HG03135 (cell line): ENCODE results near the gene ACSF2.
A peak's percentile ranks its signal among the peaks of the same experiment; 100 is the strongest.

Experiments used
- ATAC-seq: cut with Tn5 transposase; IDR thresholded peaks from one replicate; pipeline ENCODE4 v1.9.1; 2021; ENCODE audit warnings: mild to moderate bottlenecking, moderate library complexity; ENCODE audit not compliant: unreplicated experiment

The ACSF2 gene

GRCh38 chr17:50476545-50477315, 50.7 kb downstream of the ACSF2 start:
- ATAC-seq, result no peak

DNA sequence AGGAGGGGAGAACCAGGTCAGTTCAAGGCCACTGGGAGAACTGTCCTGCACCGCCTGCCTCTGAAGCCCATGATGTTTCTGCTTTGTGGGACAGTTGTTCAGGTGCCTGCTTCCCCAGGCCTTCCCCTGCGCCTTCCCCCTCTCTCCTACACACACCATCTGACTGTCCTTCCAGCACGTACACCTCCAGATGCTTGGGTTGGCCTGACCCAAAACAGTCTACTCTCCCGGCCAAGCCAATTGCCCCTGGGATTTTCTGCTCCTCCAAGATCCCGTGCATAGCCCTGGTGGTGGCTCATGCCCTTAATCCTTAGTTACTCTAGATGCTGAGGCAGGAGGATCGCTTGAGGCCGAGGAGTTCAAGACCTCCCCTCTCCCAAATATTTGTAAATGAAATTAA, 52.0 kb downstream of the ACSF2 start:
- no peak for ATAC-seq

- peak; percentile 85 for ATAC-seq
Observed at GRCh38 chr17:50478391-50479381, 52.7 kb downstream of the ACSF2 start, which contains the start of gene RSAD1. Gene RSAD1 (plus strand): TSS chr17:50478860. CDS start chr17:50478885, 25 bp downstream.

DNA sequence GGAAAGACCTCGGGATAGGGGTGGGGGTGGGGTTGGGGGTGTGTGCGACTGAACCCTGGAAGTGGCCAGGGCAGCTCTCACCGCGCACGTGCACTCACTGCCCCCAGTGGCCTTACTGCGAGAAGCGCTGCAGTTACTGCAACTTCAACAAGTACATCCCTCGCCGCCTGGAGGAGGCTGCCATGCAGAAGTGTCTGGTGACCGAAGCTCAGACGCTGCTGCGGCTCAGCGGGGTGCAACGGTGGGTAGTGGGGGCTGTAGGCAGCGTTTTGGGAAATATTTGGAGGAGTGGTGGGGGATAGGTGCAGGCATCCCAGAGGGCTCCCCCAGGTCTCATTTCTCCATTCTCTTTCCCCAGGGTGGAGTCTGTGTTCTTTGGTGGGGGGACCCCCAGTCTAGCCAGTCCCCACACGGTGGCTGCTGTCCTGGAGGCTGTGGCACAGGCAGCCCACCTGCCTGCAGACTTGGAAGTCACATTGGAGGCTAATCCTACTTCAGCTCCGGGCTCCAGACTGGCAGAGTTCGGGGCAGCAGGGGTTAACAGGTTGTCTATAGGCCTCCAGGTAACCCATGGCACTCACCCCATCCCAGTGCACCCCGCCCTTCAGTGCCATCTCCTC, 53.6 kb downstream of the ACSF2 start:
- no peak for ATAC-seq

GRCh38 chr17:50480142-50480764, 54.2 kb downstream of the ACSF2 start:
- no peak for ATAC-seq

DNA sequence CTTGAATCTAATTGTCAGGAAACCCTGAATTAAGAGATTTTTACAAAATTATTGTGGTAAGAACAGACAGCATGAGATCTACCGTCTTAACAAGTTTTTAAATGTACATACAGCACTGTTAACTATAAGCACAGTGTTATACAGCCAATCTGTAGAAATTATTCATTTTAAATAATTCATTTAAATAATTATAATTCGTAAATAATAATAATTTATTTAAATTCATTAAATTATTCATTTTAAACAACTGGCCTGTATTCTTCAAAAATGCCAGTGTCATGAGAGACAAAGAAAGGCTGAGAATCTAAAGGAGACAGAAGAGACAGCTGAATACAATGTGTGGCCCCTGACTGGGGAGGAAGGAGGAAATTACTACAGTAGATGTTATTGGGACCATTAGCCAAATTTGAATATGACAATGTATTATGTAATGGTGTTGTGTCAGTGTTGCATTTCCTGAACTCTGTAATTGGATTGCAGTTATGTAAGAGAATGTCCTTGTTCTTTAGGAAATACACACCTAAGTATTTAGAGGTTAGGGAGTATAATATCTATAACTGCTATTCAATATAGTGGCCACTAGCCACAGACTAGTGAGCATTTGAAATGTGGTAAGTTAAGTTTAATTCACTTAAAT, 55.0 kb downstream of the ACSF2 start:
- ATAC-seq, result no peak

DNA sequence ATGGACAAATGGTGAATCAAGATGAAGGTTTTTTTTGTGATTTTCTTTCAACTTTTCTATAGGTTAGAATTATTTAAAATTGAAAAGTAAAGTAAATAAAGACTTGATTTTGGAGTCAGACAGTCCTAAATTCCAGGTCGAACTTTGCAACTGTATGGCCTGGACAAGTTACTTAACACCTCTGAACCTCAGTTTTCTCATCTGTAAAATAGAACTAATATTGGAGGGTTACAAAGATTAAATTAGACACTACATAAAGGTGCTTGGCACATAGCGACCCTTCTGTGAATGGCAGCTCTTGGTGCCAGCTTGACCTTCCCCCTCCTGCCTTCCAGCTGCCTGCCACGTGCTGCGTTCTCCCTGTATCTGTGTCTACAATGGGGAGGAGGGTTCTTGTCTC, 55.6 kb downstream of the ACSF2 start:
- ATAC-seq, result no peak

DNA sequence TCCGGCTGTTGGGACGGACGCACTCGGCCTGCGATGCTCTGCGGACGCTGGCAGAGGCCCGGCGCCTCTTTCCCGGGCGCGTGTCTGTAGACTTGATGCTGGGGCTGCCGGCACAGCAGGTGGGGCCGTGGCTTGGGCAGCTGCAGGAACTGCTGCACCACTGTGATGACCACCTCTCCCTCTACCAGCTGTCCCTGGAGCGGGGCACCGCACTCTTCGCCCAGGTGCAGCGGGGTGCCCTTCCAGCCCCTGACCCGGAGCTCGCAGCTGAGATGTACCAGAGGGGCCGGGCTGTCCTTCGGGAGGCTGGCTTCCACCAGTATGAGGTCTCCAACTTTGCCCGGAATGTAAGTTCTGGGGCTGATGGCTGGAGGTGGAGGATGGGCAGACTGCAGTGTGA, 56.1 kb downstream of the ACSF2 start:
- no peak for ATAC-seq

GRCh38 chr17:50482516-50482915, 56.5 kb downstream of the ACSF2 start:
- ATAC-seq, result no peak

- ATAC-seq, result no peak
Observed at GRCh38 chr17:50483266-50483665, 57.2 kb downstream of the ACSF2 start.

DNA sequence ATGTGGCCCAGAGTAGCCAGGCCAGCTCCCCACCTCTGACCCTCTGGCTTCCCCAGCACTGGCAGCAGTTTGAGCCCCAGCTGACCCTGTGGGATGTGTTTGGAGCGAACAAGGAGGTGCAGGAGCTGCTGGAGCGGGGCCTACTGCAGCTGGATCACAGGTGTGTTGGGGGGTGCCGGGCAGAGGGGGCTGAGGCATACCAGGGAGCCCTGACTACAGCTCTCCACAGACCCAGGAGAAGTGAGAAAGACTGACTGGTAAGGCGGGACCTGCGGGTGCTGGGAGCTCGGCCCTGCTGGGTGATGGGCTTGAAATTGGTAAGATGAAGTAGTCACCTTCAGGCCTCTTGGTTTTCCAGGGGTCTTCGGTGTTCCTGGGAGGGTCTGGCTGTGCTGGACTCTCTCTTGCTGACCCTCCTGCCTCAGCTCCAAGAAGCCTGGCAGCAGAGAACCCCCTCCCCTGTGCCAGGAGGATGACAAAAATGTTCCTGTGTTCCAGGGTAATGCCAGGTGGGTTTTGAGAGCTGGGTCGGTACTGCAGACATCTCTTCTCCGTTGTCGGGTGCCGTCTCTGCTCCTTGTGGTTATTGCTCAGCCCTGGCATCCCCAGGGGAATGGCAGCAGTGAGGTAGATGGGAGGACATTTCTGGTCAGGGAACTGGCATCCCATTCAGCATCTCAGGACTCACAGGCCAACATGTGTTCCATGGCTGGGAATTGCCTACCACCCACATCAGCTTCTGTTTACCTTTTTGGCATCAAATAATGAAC, 58.6 kb downstream of the ACSF2 start:
- ATAC-seq, result no peak

- no peak for ATAC-seq
Observed at GRCh38 chr17:50487213-50488096, 61.4 kb downstream of the ACSF2 start.

DNA sequence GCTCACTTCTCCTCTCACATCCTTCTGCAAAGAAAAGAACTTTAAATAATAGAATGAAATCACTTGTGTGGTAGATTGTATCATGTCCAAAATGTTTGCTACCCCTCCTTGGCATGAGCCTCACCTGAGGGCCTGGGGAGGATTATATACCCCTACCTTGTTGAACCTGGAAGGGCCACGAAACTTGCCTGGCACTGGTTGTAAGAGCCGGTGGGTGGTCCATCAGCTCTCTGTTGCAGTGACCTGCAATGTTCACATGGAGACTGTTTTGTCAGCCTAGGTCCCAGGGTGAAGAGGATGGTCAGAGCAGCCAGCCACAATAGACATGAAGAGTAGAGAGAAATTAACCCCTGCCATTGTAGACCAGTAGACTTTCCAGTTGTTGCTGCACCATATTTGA, 62.9 kb downstream of the ACSF2 start:
- ATAC-seq, result no peak

GRCh38 chr17:50491505-50491904, 65.5 kb downstream of the ACSF2 start:
- ATAC-seq, result no peak

- ATAC-seq, result no peak
Observed at GRCh38 chr17:50492214-50492613, 66.2 kb downstream of the ACSF2 start.

DNA sequence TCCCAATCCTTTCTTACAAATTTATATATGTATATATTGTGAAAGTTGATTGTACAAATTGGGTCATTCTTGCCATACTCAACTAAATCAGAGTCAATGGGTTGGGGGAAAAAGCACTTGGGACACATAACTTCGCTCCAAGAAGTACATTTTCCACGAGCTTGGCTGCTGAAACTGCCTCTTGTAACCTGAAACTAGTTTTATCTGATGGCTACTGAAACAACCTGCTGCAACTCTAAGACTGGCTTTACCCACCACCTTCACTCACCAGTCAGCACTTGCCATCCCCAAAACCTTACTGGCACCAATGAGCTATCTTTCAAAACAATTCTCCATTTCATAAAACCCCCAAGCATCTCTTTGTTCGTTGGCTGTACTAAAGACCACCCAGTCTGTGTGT, 67.7 kb downstream of the ACSF2 start:
- ATAC-seq, result no peak

DNA sequence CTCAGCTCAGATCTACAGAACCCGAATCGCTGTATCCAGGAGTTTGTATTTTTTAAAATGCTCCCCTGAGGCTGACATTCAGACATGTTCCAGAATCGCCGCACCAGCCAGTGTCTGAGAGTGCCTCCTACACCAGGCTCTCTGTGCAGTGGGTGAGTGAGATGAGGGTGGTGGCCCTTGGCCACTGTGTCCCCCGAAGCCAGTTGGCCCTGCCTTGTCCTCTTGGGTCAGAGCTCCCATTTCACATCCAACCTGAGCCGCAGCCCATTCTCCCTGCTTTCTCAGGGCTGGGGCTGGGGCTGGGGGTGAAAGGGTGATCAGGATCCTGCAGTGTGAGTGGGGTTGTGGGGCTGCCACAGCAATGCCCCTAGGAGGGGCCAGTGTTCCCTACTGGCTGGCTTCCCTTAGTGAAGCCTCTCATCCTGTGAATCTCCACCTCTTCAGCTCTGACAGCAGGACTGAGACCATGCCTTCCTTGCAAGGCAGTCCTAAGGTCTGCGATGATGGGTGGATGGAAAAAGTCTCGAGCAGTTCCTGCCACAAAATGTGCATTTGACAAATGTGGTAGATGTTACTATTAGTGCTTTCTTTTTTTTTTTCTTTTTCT, 69.3 kb downstream of the ACSF2 start:
- no peak for ATAC-seq

GRCh38 chr17:50495918-50496317, 69.9 kb downstream of the ACSF2 start:
- ATAC-seq, result no peak
